ENCODE results near the gene ZCCHC17.

DNA sequence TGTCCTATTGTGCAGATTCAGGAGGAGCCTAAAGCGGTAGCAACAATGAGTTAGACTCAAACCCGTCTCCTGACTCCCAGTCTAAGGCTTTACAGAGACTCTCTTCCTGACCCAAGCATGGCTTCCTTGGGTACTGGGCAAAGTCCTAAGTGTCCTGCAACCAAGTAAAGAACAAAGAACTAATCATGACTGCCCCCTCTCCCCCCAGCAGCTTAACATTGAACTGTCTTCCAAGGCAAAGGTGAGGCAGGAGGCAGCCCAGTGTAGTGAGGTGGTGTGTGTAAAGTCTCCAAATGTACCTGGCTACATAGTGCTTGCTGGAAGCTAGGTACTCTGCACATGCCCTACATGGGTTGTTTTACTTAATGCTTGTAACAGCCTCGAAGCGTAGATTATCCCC is 73.7 kb downstream of the ZCCHC17 start:
- TF ChIP-seq, protein P1, sequence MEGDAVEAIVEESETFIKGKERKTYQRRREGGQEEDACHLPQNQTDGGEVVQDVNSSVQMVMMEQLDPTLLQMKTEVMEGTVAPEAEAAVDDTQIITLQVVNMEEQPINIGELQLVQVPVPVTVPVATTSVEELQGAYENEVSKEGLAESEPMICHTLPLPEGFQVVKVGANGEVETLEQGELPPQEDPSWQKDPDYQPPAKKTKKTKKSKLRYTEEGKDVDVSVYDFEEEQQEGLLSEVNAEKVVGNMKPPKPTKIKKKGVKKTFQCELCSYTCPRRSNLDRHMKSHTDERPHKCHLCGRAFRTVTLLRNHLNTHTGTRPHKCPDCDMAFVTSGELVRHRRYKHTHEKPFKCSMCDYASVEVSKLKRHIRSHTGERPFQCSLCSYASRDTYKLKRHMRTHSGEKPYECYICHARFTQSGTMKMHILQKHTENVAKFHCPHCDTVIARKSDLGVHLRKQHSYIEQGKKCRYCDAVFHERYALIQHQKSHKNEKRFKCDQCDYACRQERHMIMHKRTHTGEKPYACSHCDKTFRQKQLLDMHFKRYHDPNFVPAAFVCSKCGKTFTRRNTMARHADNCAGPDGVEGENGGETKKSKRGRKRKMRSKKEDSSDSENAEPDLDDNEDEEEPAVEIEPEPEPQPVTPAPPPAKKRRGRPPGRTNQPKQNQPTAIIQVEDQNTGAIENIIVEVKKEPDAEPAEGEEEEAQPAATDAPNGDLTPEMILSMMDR (IDR thresholded peaks at IDR 0.05), result no peak
- TF ChIP-seq EZH2 (IDR thresholded peaks at IDR 0.05) (no peak), EZH2phosphoT487 (IDR thresholded peaks at IDR 0.05) (no peak)
